Stimulated activated CD8-positive, alpha-beta memory T cell treated with anti-CD3 and anti-CD28 coated beads, Interleukin-4, amount 100 ng/mL, for 1 hour (primary cell): ENCODE measurements around the gene BTBD7.

Experiments used
- DNase-seq, 2 donors: peaks; one replicate each; pipeline ENCODE4 v3.0.0-alpha.2; 2020; ENCODE audit warnings: low read depth in 2 of 2, low spot score in 1 of 2

The BTBD7 gene

DNA sequence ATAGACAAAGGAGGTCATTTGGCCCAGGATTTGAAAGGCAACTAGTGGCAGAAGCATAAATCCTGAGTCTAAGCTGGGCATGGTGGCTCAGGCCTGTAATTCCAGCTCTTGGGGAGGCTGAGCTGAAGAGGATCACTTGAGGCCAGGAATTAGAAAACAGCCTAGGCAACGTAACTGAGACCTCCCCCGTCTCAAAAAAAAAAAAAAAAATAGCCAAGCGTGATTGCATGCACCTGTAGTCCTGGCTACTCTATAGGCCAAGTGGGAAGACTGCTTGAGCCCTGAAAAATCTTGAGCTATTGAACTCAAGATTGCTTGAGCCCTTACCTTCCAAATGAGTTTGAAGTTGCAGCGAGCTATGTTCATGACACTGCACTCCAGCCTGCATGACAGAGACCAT is 133.8 kb downstream of the BTBD7 start:
- DNase-seq, result no peak

DNA sequence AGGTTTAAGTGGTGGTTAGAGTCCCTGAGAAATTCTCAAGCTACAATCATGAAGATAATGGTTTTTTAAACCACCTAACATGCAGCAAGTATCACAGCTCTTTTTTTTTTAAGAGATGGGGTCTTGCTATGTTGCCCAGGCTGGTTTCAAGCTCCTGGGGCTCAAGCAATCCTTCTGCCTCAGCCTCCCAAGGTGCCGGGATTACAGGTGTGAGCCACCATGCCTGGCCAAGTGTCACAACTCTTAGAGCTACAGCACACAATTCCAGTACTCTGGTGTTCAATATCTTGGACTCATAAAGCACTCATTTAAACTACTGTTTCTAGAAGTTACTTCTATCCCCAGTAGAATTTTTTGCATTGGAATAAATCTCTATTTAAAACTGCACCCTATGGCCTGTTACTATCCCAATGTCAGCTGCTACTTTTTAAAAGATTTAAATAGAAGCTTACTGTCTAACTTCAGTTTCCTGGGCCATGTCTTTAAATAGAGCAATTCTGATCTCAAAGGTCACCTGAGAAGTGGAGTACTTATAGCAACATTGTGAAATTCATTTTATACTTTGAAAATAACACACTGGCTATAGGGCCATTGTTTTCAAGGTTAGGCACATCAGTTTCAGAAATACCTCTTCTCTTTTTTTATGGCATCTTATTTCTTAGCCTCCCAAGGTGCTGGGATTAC is 137.4 kb downstream of the BTBD7 start:
- DNase-seq, result no peak
